HepG2 (cell line): ENCODE results near the gene DDX24. TPM values are rescaled to one million over a fixed set of nuclear protein-coding genes. Genes with fewer than 3 reads are reported as not detected.
A peak's percentile ranks its signal among the peaks of the same experiment; 100 is the strongest.

Source experiments
- ATF1 ChIP-seq: IDR thresholded peaks from 2 replicates; pipeline ENCODE4 v1.6.1; 2016; ENCODE audit warnings: mild to moderate bottlenecking, control low read depth
- CCAR2 ChIP-seq: fragments of 200-400 bp; formaldehyde crosslinking; optimal IDR thresholded peaks from 2 replicates; pipeline ENCODE3; 2018; ENCODE audit warnings: low read depth, mild to moderate bottlenecking, low read length, moderate library complexity
- CREM ChIP-seq, 2 experiments: sonication (generic) in 1 of 2; formaldehyde crosslinking in 1 of 2; IDR thresholded peaks; 2 replicates each; pipeline versions ENCODE4 v1.4.0 to v1.6.1; 2016 to 2020; ENCODE audit warnings: antibody characterized with exemption in 1 of 2, mild to moderate bottlenecking in 1 of 2, missing genetic modification reagents in 1 of 2
- KLF6 ChIP-seq: IDR thresholded peaks from 2 replicates; pipeline ENCODE4 v1.8.0; 2016; ENCODE audit warnings: missing biosample characterization, missing genetic modification reagents
- KLF9 ChIP-seq: IDR thresholded peaks from 2 replicates; pipeline ENCODE4 v1.6.1; 2016; ENCODE audit warnings: low read depth
- MXD4 ChIP-seq: IDR thresholded peaks from 2 replicates; pipeline ENCODE4 v1.6.1; 2016; ENCODE audit warnings: mild to moderate bottlenecking, missing biosample characterization, missing genetic modification reagents
- SAP130 ChIP-seq: IDR thresholded peaks from 2 replicates; pipeline ENCODE4 v1.6.1; 2016; ENCODE audit warnings: low read depth
- SOX6 ChIP-seq, 2 experiments: fragments of 450-650 bp in 1 of 2; sonication (generic) in 1 of 2; formaldehyde crosslinking in 1 of 2; IDR thresholded peaks; 2 replicates each; pipeline versions ENCODE4 v1.4.0 to v1.6.1; 2017 to 2020; ENCODE audit warnings: antibody characterized with exemption in 1 of 2, mild to moderate bottlenecking in 1 of 2, missing genetic modification reagents in 1 of 2
- ZKSCAN5 ChIP-seq: sonication (generic); formaldehyde crosslinking; IDR thresholded peaks from 2 replicates; pipeline ENCODE4 v1.5.1; 2020; ENCODE audit warnings: mild to moderate bottlenecking, missing genetic modification reagents
- ZNF17 ChIP-seq: sonication (generic); formaldehyde crosslinking; IDR thresholded peaks from 2 replicates; pipeline ENCODE4 v1.5.0; 2020; ENCODE audit warnings: mild to moderate bottlenecking, missing genetic modification reagents
- ZNF256 ChIP-seq: sonication (generic); formaldehyde crosslinking; conservative IDR thresholded peaks from 2 replicates; pipeline ENCODE4 v1.4.0; 2020; ENCODE audit warnings: missing genetic modification reagents
- ZNF335 ChIP-seq: sonication (generic); formaldehyde crosslinking; IDR thresholded peaks from 2 replicates; pipeline ENCODE4 v1.4.0; 2020; ENCODE audit warnings: missing genetic modification reagents
- ZNF564 ChIP-seq: sonication (generic); formaldehyde crosslinking; IDR thresholded peaks from 2 replicates; pipeline ENCODE4 v1.8.1; 2023; ENCODE audit warnings: mild to moderate bottlenecking, missing genetic modification reagents
- ZNF660 ChIP-seq: sonication (generic); formaldehyde crosslinking; IDR thresholded peaks from 2 replicates; pipeline ENCODE4 v1.5.1; 2020; ENCODE audit warnings: mild to moderate bottlenecking, low read depth, missing genetic modification reagents, borderline replicate concordance
- ZNF768 ChIP-seq: sonication (generic); formaldehyde crosslinking; IDR thresholded peaks from 2 replicates; pipeline ENCODE4 v1.4.0; 2020; ENCODE audit warnings: missing genetic modification reagents
- polyA plus RNA-seq, 8 experiments: library from polyadenylated mRNA; depleted of rRNA in 3 of 8; stranded (reverse) in 7 of 8; unstranded in 1 of 8; fragments of >200 nt; fragmentation: Illumina TruSeq in 4 of 8; extraction: Trizol in 4 of 8; gene quantifications; 2 replicates each; pipeline versions ENCODE4 v1.2.1 to v1.2.3, GENCODE V29; 2011 to 2016; ENCODE audit warnings: low read depth in 4 of 8, missing spikeins in 1 of 8, mixed read lengths in 1 of 8; ENCODE audit not compliant: insufficient read depth in 1 of 8
- total RNA-seq, 5 experiments: library from RNA; depleted of rRNA; stranded (reverse); fragments of >200 nt; fragmentation: Illumina TruSeq; extraction: Trizol; gene quantifications; 2 replicates each; pipeline ENCODE4 v1.2.3, GENCODE V29; 2016; ENCODE audit warnings: low read depth in 1 of 5
- TF ChIP-seq, protein P1 (sequence below): sonication (generic); formaldehyde crosslinking; IDR thresholded peaks from 2 replicates; pipeline ENCODE4 v1.8.0; 2022; ENCODE audit warnings: mild to moderate bottlenecking, missing genetic modification reagents; ENCODE audit not compliant: insufficient replicate concordance
- TF ChIP-seq, protein P2 (sequence below): sonication (generic); formaldehyde crosslinking; IDR thresholded peaks from 2 replicates; pipeline ENCODE4 v1.8.1; 2023; ENCODE audit warnings: mild to moderate bottlenecking, moderate library complexity, missing genetic modification reagents
- TF ChIP-seq, protein P3 (sequence below): sonication (generic); formaldehyde crosslinking; IDR thresholded peaks from 2 replicates; pipeline ENCODE4 v1.5.1; 2020; ENCODE audit warnings: missing genetic modification reagents, mild to moderate bottlenecking, borderline replicate concordance
- TF ChIP-seq, protein P4 (sequence below), 2 experiments: sonication (generic) in 1 of 2; formaldehyde crosslinking in 1 of 2; IDR thresholded peaks; 2 replicates each; pipeline versions ENCODE4 v1.4.0 to v1.6.1; 2018 to 2020; ENCODE audit warnings: missing genetic modification reagents in 2 of 2, borderline replicate concordance in 1 of 2, low read depth in 1 of 2, mild to moderate bottlenecking in 1 of 2, missing biosample characterization in 1 of 2
- TF ChIP-seq, protein P5 (sequence below): IDR thresholded peaks from 2 replicates; pipeline ENCODE4 v1.6.1; 2012; ENCODE audit warnings: inconsistent platforms
- TF ChIP-seq, protein P6 (sequence below): sonication (generic); formaldehyde crosslinking; IDR thresholded peaks from 2 replicates; pipeline ENCODE4 v1.5.1; 2020; ENCODE audit warnings: missing genetic modification reagents, mild to moderate bottlenecking, borderline replicate concordance

DDX24 gene
- total and polyA plus RNA-seq, 2 of the 13 experiments (the other 11 are each of a cell fraction or from before 2014, with no cell fraction given), result 67.3 to 149 TPM

DNA sequence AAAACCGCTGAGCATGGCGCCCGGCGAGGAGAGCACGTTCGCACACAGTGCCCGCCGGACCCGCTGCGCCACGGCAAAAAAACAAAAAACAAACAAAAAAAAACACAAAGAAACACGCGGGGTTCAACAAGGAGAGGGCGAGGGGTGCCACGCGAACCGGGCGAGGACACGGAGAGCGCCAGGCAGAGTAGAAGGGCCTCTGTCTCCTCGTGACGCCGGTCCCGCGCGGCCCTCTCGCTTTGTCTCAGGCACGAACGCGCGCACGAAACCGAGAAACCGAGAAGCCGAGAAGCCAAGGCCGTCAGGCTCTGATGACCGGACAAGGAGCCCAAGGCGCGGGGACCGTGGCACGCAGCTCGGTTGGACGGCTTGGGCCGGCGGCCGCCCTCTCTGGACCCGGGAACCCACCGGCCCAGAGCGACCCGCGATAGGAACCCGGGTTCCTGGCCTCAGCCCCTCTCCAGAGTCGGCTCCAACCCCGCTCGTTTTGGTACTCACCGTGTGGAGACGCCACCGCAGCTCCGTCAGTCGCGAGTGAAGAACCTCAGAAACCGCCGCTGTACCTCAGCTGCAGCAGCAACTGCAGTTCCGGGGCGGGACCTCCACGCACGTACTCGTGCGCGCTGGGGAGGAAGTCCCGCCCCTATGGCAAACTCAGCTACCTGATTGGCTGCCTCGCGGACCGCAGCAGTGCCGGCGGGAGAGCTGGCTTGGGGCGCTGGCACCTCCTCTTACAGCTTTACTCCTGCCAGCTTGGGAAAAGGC is at the start of gene DDX24, which contains the start of gene IFI27L1 (continued):
- TF ChIP-seq, protein P1, sequence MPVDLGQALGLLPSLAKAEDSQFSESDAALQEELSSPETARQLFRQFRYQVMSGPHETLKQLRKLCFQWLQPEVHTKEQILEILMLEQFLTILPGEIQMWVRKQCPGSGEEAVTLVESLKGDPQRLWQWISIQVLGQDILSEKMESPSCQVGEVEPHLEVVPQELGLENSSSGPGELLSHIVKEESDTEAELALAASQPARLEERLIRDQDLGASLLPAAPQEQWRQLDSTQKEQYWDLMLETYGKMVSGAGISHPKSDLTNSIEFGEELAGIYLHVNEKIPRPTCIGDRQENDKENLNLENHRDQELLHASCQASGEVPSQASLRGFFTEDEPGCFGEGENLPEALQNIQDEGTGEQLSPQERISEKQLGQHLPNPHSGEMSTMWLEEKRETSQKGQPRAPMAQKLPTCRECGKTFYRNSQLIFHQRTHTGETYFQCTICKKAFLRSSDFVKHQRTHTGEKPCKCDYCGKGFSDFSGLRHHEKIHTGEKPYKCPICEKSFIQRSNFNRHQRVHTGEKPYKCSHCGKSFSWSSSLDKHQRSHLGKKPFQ, result peak; percentile 39
- TF ChIP-seq ZNF256 (CRISPR knock-in tag) (no peak), ZNF660 (CRISPR knock-in tag) (no peak), SOX6 (IDR thresholded peaks at IDR 0.05) (no peak), SOX6 (CRISPR knock-in tag; IDR thresholded peaks at IDR 0.05) (no peak), CCAR2 (no peak), ZNF17 (CRISPR knock-in tag) (0 out of 2 replicates have a peak, but pooled peaks have one; percentile 60), SAP130 (CRISPR knock-in tag) (peak; percentile 92), CREM (IDR thresholded peaks at IDR 0.05) (peak; percentile 66; the same call in 1 of the 2 replicates), CREM (CRISPR knock-in tag; IDR thresholded peaks at IDR 0.05) (no peak), ATF1 (CRISPR knock-in tag) (no peak; the same call in 1 of the 2 replicates), ZNF768 (CRISPR knock-in tag) (0 out of 2 replicates have a peak, but pooled peaks have one; percentile 46), KLF9 (CRISPR knock-in tag) (no peak), MXD4 (CRISPR knock-in tag) (0 out of 2 replicates have a peak, but pooled peaks have one; percentile 15), ZNF335 (no peak; the same call in 1 of the 2 replicates), KLF6 (0 out of 2 replicates have a peak, but pooled peaks have one; percentile 21), ZKSCAN5 (no peak), ZNF564 (CRISPR knock-in tag) (no peak)
- TF ChIP-seq, protein P2, sequence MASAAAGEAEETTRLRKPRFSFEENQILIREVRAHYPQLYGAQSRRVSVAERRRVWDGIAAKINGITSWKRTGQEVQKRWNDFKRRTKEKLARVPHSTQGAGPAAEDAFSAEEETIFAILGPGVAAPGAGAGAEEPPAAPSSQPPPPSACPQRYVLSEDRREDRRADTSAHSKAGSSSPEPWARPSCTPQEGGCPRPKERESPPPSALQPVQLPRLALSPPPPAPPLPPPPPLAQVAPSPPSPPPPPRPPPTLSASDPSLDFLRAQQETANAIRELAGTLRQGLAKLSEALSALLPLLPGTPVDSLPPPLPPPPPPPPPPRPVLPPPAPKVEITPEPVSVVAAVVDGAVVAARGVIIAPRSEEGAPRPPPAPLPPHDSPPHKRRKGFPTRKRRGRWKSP, result no peak
- TF ChIP-seq, protein P3, sequence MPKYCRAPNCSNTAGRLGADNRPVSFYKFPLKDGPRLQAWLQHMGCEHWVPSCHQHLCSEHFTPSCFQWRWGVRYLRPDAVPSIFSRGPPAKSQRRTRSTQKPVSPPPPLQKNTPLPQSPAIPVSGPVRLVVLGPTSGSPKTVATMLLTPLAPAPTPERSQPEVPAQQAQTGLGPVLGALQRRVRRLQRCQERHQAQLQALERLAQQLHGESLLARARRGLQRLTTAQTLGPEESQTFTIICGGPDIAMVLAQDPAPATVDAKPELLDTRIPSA (CRISPR knock-in tag), result peak; percentile 69; the same call in 1 of the 2 replicates
- TF ChIP-seq, protein P4, sequence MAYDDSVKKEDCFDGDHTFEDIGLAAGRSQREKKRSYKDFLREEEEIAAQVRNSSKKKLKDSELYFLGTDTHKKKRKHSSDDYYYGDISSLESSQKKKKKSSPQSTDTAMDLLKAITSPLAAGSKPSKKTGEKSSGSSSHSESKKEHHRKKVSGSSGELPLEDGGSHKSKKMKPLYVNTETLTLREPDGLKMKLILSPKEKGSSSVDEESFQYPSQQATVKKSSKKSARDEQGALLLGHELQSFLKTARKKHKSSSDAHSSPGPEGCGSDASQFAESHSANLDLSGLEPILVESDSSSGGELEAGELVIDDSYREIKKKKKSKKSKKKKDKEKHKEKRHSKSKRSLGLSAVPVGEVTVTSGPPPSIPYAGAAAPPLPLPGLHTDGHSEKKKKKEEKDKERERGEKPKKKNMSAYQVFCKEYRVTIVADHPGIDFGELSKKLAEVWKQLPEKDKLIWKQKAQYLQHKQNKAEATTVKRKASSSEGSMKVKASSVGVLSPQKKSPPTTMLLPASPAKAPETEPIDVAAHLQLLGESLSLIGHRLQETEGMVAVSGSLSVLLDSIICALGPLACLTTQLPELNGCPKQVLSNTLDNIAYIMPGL (CRISPR knock-in tag; IDR thresholded peaks at IDR 0.05; ENCODE audit: borderline replicate concordance in 1 of 2, low read depth in 1 of 2), result peak in 1 of 2 experiments; percentile 42; a peak in 1 of 4 replicates
- TF ChIP-seq, protein P5, sequence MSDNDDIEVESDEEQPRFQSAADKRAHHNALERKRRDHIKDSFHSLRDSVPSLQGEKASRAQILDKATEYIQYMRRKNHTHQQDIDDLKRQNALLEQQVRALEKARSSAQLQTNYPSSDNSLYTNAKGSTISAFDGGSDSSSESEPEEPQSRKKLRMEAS, result no peak; the same call in 1 of the 2 replicates
- TF ChIP-seq, protein P6, sequence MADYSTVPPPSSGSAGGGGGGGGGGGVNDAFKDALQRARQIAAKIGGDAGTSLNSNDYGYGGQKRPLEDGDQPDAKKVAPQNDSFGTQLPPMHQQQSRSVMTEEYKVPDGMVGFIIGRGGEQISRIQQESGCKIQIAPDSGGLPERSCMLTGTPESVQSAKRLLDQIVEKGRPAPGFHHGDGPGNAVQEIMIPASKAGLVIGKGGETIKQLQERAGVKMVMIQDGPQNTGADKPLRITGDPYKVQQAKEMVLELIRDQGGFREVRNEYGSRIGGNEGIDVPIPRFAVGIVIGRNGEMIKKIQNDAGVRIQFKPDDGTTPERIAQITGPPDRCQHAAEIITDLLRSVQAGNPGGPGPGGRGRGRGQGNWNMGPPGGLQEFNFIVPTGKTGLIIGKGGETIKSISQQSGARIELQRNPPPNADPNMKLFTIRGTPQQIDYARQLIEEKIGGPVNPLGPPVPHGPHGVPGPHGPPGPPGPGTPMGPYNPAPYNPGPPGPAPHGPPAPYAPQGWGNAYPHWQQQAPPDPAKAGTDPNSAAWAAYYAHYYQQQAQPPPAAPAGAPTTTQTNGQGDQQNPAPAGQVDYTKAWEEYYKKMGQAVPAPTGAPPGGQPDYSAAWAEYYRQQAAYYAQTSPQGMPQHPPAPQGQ, result no peak
